ENCODE measurements around the gene STIM1.

Gene STIM1

DNA sequence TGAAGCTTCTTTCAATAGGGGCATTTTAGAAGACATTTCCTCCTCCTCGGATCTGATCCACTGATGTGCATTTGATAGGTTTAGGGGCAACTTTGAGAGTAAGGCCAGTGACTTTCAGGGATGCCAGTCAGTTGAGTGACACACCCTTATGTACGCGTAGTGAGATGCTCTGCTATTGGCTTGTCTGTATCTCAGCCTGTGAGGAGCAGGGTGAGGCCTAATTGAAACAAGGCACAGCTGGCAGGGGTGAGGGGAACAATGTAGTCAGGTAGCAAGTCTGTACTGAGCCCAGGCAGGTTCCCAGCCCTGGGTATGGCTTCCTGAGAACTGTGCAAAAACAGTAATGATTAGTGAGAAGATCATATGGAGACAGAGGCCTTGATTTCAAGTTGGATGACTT lies 61.5 kb downstream of the STIM1 start:
- no peak for DNase-seq (ENCODE audit: low read depth in 2 of 2)

DNA sequence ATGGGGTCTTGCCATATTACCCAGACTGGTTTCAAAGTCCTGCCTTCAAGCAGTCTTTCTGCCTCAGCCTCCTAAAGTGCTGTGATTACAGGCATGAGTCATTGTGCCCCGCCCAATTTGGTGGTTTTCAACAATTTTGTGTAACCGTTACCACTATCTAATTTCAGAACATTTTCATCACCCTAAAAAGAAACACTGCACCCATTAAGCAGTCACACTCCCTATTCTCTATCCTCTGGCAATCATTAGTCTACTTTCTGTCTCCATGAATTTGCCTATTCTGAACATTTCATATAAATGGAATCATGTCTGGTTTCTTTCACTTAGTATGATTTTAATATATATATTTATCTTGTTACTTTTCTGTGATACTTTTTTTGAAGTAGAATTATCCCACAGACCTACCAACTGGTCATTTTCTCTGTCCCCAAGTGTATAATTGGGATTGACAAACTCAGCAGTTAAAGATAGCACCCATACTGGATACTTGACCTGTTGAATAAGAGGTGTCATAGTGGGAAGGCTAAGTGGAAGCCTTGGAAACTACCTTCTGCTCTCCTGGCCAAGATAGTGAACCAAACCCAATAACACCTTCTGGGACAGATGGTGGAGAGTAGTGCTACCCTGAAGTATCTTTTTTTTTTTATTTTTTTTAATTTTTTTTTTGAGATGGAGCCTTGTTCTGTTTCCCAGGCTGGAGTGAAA lies 64.8 kb downstream of the STIM1 start:
- DNase-seq (ENCODE audit: low read depth in 2 of 2), result peak; percentile 51 to 59

DNA sequence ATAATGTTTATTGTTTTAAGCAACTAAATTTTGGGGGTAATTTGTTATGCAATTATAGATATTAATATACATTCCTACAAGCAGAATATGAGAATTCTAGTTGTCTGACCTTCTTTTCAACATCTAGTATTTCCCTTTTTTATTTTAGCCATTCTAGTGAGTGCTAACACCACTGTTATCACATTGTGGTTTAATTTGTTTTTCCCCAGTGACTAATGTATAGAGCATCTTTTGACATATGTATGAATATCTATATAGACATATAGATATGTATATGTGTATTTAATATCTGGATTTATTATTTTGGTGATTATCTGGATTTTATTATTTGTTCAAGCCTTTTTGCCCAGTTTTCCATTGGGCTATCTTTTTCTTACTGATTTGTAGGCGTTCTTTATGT lies 66.6 kb downstream of the STIM1 start:
- DNase-seq (ENCODE audit: low read depth in 2 of 2), result no peak

DNA sequence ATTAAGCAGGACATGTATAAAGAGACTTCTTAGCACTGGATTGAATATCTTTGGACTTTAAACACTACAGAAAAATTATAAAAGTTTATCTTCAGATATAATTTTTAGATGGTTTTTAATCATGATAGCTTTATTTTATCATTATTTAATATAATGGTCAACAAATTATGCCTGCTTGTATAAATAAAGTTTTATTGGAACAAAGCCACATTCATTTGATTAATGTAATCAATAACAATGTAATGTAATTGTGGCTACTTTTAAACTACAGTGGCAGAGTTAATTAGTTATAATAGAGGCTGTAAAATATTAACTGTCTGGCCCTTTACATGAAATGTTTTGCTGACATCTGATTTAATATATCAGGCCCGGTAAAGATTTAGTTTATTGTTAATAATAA lies 70.0 kb downstream of the STIM1 start:
- DNase-seq (ENCODE audit: low read depth in 2 of 2), result no peak

DNA sequence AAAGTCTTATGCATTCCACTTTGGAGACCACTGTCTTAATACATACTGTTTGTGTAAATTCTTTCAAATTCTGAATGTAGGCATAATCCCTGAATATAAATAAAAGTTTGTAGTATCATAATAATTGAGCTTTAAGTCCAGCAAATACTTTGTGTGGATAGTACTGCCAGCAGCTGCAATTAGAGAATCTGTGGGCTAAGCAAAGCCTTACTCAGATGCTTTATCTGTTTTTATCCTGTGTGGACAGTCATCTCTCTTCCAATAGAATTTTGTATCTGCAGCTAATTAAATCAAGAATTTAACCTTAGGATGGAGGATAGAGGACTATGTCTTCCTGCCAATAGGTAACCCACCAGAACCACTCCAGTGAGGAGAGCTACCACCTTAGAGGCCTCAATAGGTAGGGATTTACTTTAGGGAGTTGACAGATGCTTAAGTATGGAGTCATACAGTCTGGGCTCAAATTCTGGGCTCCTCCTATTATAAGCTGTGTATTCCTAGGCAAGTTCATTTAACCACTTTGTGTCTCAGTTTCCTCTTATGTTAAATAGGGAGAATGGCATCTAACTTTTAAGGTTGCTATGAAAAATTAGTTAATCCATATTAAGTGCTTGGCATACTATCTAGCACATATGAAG lies 71.1 kb downstream of the STIM1 start:
- DNase-seq (ENCODE audit: low read depth in 2 of 2), result no peak

DNA sequence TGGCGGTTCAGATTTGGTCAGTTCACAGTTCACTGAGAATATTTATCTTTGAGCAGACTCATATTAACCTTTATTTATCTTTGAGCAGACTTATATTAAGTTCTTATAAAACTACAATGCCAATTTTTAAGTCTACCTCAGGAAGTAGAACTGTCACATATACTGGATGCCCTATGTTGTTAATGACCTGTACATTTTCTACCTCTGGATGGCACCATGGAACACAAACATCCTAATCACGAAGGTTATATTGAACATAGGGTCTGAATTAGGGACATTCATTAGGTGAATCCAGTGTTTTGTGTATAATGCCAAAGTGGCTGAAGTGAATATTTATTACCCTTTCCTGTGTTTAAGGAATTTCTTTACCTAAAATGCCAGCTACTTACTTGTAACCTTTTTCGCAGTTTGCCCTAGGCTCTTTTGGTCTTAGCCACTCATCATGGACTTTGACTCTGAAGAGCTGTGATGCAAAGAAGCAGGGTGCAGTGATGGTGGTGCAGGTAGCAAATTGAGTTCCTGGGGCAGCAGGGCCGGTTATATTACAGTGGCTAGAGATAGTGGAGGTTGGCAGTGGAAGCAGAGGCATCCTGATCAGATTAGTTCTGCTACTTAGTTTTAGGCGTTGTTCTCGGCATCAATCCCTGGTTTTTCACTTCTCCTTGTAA lies 71.8 kb downstream of the STIM1 start:
- no peak for DNase-seq (ENCODE audit: low read depth in 2 of 2)

DNA sequence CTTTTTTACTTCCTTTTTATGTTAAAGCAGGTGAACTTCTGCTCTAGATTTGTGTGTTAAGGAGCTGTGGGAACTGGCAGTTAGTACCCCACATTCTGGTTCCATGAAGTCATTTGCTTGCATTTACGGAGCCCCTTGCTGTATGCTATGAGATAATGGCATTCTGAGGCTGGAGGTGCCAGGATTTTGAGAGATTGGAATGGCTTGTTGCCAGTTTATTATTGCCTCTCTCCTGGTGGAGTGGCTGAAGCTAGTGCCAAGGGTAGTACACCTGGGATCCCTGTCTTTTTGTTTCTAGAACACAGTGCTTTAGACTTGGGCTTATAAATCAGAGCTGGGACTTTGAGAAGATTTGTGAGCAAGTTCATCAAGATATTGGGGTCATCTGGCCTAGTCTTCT lies 73.8 kb downstream of the STIM1 start:
- no peak for DNase-seq (ENCODE audit: low read depth in 2 of 2)

DNA sequence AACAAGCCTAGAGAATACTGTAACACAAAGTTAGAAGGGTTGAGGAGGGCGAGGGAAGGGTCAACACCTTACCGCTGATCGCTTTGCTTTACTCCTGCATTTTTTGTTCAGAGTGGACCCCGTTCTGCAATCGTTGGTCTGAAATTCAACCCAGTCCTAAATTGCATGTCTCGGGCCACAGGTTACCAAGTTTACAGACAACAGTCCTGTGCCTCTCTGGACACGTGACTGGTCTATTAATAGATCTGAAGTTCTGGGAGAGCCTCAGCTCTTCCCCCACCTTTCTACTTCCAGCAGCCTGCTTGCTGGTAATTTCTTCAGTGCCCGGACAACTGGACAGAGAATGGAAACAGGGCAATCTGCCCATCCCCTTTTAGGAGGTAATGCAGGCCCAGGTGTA lies 74.2 kb downstream of the STIM1 start:
- no peak for DNase-seq (ENCODE audit: low read depth in 2 of 2)

DNA sequence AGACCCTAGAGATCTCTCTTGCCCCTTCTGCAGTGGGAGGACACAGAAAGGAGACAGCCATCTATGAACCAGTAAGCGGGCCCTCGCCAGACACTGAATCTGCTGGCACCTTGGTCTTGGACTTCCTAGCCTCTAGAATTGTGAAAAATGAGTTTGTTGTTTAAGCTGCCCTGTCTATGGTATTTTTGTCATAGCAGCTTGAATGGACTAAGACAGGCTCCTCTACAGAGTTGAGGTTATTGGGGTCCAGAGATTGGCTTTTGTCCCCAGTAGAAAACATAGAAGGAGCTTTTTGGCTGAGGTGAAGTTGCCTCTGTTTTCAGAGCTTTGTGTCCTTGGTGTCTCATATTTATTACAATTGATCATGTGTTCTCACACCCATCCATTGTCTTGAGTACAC lies 77.2 kb downstream of the STIM1 start:
- no peak for DNase-seq (ENCODE audit: low read depth in 2 of 2)

DNA sequence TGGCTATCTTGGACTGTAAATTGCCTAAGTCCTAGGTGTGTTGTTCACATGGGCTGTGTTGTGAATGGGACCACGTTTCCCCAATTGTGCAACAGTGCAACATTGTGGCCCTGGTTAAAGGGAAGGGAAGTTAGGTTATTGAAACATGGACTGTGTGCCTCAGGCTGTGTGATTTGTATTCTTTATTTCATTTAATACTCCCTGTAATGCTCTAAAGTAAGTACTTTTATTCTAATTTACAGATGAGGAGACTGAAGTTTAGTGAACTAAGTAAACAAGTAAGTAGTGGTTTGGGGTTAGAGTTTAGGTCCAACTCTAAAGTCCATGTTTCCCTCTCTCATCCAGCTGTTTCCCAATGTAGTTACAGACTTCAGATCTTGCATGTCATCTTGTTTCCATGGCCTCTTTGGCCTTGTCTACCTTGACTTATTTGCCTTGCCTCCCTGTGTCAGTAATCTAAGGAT lies 77.7 kb downstream of the STIM1 start:
- no peak for DNase-seq (ENCODE audit: low read depth in 2 of 2)

DNA sequence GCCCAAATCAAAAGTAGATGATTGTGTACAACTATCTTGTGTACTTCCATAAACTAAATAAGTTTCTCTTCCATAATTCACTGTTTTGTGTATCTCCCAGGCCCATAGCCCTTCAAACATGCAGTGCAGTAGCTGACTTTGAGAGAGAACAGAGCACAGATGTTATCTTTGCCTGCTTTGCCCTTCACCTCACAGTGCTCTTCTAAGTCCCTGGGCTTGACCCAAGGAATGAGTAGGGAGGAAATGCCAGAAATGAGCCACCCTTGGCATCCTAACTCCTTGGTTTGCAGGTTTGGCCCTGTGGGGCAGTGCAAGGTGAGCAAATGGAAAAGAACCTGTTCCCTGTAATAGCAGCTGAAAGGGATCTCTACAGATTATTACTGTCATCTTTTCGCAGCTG lies 79.2 kb downstream of the STIM1 start:
- no peak for DNase-seq (ENCODE audit: low read depth in 2 of 2)

DNA sequence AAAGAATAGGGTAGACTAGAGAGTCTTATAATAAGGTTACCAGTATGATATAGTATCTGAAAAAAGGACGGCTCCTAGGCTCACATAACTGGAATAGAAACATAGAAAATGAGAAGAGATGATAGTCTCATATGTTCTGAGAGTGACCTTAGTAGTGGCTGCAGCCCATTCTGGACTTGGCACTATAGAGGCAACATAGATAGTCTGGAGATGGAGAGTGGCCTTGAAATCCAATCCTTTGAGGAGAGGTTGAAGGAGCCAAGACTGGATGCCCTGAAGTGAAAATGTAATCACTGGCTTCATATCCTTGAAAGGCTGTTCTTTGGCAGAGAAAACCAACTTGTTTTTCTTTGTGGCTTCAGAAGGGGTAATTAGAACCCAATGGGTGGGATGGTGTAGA lies 81.1 kb downstream of the STIM1 start:
- no peak for DNase-seq (ENCODE audit: low read depth in 2 of 2)

DNA sequence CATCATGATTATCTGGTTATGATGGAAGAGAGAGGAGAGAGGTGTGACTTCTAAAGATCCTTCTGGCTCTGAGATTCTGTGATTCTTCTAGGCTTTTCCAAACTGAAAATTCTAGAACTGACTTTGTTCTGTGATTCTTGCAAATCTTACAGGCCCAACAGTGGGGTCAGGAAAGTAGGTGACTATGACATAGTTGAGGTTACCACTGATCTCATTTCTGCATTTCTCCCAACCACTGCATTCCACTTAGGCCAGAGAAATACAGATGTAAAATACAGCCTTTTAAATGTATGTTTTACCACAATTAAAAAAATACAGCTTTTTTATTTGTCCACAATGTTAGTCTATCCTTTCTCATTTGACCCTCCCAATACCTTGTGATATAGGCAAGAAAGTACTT lies 83.7 kb downstream of the STIM1 start:
- no peak for DNase-seq (ENCODE audit: low read depth in 2 of 2)

DNA sequence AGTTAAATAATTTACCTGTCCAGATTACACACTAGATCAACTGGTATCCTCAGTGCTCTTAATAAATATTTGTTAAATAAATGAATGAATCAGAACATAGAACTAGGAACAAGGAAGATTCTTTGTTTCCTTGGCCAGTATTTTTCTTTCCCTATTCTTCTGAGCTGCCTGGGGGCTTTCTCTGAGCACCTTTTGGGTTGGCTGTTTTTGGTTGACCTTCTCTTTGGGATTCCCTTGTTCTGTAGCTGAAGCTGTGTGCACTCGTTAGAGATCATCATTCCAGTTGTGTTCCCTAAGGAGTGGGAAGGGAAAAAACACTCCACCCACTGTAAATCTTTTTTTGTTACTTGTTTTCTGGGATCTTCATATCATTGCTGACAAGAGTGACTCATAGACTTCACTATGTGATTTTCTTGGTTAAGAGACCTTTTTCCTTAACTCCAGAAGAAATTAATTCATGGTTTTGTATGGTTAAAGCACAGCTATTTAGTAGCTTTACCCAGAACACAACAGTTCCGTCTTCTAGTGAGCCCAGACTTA lies 84.3 kb downstream of the STIM1 start:
- no peak for DNase-seq (ENCODE audit: low read depth in 2 of 2)

DNA sequence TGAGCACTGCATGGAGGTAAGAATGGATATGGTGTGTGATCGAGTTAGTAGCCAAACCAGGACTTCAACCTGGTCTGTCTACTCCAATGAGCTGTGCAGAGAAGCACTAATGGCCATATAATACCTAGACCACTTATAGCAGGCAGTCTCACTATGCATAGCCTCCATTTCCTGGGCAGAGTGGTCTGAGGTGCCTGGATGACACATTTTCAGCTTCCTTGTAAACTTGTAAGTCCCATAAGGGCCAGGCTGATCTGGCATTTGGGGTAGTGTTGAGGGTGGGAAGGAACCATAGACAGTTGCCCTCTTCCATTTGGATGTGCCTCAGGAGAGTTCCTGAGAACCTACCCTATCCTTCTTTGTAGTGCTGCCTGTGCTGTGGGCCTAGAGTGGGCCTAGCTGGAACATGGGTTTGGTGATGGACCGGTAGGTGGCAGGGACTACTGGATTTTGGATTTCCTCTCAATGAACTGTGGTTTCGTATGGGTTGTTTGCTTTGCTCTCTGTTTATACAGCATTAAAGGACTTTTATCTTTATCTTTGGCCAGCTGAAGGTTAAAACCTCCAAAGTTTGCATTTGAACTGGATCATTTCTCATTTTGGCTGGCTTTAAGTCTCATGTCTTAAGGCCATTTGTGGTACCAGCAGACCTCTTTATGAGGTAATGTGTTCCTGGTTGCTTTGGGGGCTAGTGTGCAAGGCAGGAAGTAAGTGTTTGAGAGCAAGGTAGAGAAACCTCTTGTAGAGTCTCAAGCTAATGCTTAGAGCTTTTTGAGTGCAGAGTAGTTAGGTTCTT lies 86.9 kb downstream of the STIM1 start:
- no peak for DNase-seq (ENCODE audit: low read depth in 2 of 2)

DNA sequence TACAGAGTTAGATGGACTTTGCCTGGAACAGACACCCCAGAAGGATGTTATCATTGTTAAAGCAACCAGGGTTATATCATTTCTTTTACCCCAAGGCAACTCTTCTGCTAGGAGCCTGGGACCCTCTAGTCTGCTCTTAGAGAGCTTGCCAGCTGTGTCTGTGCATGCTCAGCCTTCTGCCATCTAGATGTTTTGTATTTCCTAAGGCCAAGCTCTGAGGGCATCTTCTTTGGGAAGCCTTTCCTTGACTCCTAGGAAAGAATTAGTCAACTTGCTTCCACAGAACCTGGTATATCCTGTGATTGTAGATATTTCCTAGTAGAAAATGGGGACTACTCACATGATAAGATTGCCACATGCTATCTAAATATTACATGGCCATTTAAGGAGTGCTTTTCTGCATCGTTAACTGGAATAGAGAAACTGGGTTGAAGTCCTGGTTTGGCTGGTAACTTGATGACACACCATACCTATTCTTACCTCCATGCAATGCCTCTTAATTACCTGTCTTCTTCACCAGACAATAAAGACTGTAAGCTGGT lies 87.6 kb downstream of the STIM1 start:
- DNase-seq (ENCODE audit: low read depth in 2 of 2), result no peak

DNA sequence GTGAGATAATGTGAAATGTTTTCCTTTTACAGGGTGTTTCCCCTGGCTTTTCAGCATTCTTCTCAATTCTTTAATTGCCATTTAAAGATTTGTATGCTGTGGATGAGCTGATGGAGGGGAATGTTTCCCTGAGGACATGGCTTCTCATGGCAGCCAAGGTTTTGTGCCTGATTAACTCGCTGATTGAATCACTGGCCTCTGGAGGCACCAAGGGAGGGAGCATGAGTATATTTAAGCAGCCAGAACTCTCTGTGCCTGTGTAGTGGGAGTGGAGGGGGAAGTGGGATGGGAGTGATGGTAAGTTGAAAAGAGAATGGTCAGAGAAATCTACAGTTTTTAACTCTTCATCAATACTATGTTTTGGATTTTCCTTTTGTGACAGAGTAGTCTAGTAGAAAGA lies 88.7 kb downstream of the STIM1 start:
- no peak for DNase-seq (ENCODE audit: low read depth in 2 of 2)

DNA sequence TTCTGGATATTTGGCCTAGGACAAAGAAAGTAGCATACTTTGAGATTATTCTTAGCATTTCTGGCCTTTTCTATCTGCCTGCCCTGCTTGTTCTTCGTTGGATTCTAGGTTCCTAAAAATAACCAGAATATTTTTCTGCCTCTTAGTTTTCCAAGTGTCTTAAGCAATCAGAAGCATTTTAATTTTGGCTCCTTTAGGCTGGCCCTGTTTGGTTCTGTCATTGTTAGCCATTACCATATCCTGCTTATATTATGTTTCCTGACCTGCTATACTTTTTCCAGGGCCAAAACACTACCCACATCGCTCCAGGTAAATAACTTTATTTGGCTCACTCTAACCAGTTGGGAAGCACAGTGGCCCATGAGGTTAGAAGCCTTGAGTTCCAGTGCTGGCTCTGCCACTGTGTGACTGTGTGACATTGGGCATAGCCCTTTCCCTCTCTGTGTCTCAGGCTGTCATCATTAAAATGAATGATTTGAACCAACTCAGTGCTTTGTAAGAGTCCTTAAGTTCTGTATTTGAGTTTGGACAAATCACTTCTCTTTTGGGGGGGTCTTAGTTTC lies 91.1 kb downstream of the STIM1 start:
- no peak for DNase-seq (ENCODE audit: low read depth in 2 of 2)

DNA sequence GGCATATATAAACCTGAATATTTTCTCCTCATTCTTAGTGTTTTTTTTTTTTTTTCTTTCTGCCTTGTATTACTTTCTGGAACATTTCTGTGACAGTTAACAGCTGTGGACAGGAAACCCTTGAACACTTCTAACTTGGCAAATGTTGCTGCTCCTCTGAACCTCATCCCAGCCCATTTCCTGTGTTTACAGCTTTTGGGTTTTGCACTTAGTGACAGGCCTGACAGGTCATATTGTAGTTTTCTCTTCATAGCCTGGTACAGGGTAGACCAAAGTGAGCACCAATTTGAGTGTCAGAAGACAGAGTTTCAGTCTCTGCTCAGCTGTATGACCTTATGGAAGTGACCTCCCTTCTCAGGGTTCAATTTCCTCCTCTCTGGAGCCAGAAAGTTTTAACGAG lies 91.6 kb downstream of the STIM1 start:
- peak in 1 of 2 donors; percentile 19 for DNase-seq (ENCODE audit: low read depth in 2 of 2)

DNA sequence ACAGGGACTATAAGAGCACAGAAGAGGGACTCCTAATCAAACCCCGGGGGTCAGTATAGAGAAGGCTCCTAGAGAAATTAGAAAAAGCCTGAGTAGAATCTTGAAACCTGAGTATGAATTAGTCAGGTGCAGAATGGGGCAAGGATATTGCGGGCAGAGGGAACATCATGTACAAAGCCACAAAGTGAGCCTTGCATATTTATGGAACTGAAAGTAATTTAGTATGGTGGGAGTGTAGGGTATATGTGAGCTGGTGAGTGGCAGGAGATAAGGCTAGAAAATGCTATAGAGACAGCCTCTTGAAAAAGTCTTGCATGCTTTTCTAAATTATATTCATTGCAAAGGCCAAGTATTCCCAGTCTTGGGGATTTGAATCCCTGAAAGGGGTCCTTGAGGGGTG lies 93.7 kb downstream of the STIM1 start:
- no peak for DNase-seq (ENCODE audit: low read depth in 2 of 2)

DNA sequence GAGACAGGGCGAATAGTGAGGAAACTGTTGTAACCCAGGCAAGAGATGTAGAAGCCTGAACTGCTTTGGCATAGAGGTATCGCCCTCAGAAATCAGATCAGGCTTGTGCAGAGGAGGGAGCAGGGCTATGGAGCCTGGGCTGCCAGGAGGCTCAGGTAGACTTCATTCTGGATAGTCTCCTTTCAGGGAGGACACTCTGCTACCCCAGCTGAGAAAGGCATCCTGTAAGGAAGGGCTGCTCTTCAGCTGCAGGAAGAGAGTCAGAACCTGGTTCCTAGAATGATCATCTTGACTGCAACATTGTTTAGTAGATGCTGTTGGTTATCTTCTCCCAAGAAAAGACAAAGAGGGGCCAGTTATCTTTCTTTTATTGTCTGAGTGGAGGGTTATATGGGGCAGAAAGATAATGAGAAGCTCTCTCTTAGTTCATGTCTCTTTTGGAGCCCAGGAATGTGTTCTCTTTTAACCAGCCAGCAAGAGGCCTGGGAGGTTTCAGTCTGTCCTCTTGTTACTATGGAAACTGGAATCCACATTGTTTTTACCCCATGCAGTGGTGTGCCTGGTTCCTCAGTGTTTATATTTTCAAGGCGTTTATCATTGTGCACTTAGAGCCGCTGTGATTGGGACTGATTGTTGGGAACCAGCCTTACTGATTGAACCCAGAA lies 95.7 kb downstream of the STIM1 start:
- no peak for DNase-seq (ENCODE audit: low read depth in 2 of 2)
